ENCODE results near the gene DLAT. TPM values are rescaled to one million over a fixed set of nuclear protein-coding genes. Genes with fewer than 3 reads are reported as not detected.
"Not testable (repeated sequence)": the region's sequence is repeated elsewhere in the genome, so short reads cannot be mapped to it uniquely, and the experiment has no call there.

DLAT gene
- total and polyA plus RNA-seq, 8 donors = 1.2 to 36.5 (median 14.3) TPM

GRCh38 chr11:112005422-112006094, 19.6 kb upstream of the DLAT start:
- intact Hi-C loops (cut with DNase I; ENCODE audit: low total_unique reads) = no loop called here
- H3K4me1 ChIP-seq = no peaks in the 10 kb centered on the region
- no peak overlapping the region for H3K27ac ChIP-seq
- H3K4me3 ChIP-seq = no peak overlapping the region
- no peaks in the 10 kb centered on the region for H3K27me3 ChIP-seq
- no peak for DNase-seq
- 59 to 83% (median 69%) methylated on average over 11 of the region's 11 CpGs for WGBS, 5 donors
- TF ChIP-seq POLR2A (IDR thresholded peaks at IDR 0.05) (no peak), POLR2AphosphoS5 (IDR thresholded peaks at IDR 0.05) (no peak), EP300 (IDR thresholded peaks at IDR 0.05) (no peak), CTCF (IDR thresholded peaks at IDR 0.05) (no peak)
- peaks cover 9 to 47% (median 43%) of the 10 kb centered on the region in 4 donors for H3K36me3 ChIP-seq
- no peaks in the 10 kb centered on the region for H3K9me3 ChIP-seq

GRCh38 chr11:112006095-112006441, 19.1 kb upstream of the DLAT start:
- H3K36me3 ChIP-seq = peaks cover 9 to 42% (median 38%) of the 10 kb centered on the region in 4 donors
- H3K9me3 ChIP-seq; H3K27me3 ChIP-seq; H3K4me3 ChIP-seq; intact Hi-C loops (cut with DNase I; ENCODE audit: low total_unique reads); H3K27ac ChIP-seq; H3K4me1 ChIP-seq: not testable (repeated sequence)
- peak in 1 of 2 donors; percentile 61 for DNase-seq
- 56 to 74% (median 63%) methylated on average over 4 of the region's 4 CpGs for WGBS, 5 donors

GRCh38 chr11:112011451-112011850, 13.8 kb upstream of the DLAT start:
- H3K27me3 ChIP-seq; H3K4me1 ChIP-seq; H3K27ac ChIP-seq; H3K9me3 ChIP-seq; H3K4me3 ChIP-seq; DNase-seq; intact Hi-C loops (cut with DNase I; ENCODE audit: low total_unique reads): not testable (repeated sequence)
- peaks cover 0 to 14% (median 0%) of the 10 kb centered on the region in 4 donors for H3K36me3 ChIP-seq
- WGBS, 5 donors = 89 to 94% (median 90%) methylated on average over 5 of the region's 5 CpGs

- whole genome bisulfite sequencing, 5 donors = 51 to 59% (median 55%) methylated on average over 4 of the region's 4 CpGs
- no peak for TF ChIP-seq EP300 (IDR thresholded peaks at IDR 0.05)
- no peak for TF ChIP-seq POLR2AphosphoS5 (IDR thresholded peaks at IDR 0.05)
- no peak for TF ChIP-seq POLR2A (IDR thresholded peaks at IDR 0.05)
- TF ChIP-seq CTCF (IDR thresholded peaks at IDR 0.05) = no peak
- peaks cover 0 to 26% (median under 1%) of the 10 kb centered on the region in 4 donors for H3K36me3 ChIP-seq
- intact Hi-C loops (cut with DNase I; ENCODE audit: low total_unique reads) = no loop called here
- peaks cover 9 to 21% (median 17%) of the 10 kb centered on the region in 4 donors for H3K4me1 ChIP-seq
- H3K4me3 ChIP-seq = no peak overlapping the region
- no peaks in the 10 kb centered on the region for H3K27me3 ChIP-seq
- DNase-seq = no peak
- H3K9me3 ChIP-seq = no peaks in the 10 kb centered on the region
- no peak overlapping the region for H3K27ac ChIP-seq
Measured at GRCh38 chr11:112012874-112013273, 12.3 kb upstream of the DLAT start.

- no peaks in the 10 kb centered on the region for H3K27me3 ChIP-seq
- H3K4me3 ChIP-seq = no peak overlapping the region
- WGBS, 5 donors = 76 to 93% (median 90%) methylated on average over 4 of the region's 4 CpGs
- no peaks in the 10 kb centered on the region for H3K9me3 ChIP-seq
- peaks cover 9 to 21% (median 18%) of the 10 kb centered on the region in 4 donors for H3K4me1 ChIP-seq
- peaks cover under 1 to 33% (median 8%) of the 10 kb centered on the region in 4 donors for H3K36me3 ChIP-seq
- intact Hi-C loops (cut with DNase I; ENCODE audit: low total_unique reads) = no loop called here
- no peak for DNase-seq
- no peak for TF ChIP-seq EP300 (IDR thresholded peaks at IDR 0.05)
- TF ChIP-seq POLR2AphosphoS5 (IDR thresholded peaks at IDR 0.05) = no peak
- TF ChIP-seq CTCF (IDR thresholded peaks at IDR 0.05) = no peak
- peak overlapping the region in 1 of 5 donors; percentile 29 for H3K27ac ChIP-seq
Measured at GRCh38 chr11:112013497-112014164, 11.6 kb upstream of the DLAT start.
